GM13976 (cell line): Measurements from ENCODE around the gene ABCG8.

Source experiments
- DNase-seq: peaks from one replicate; pipeline ENCODE4 v3.0.0; 2012; ENCODE audit warnings: low spot score
- in situ Hi-C: fragments of 300-500 bp; cut with MboI; formaldehyde crosslinking; loops from one replicate; pipeline ENCODE4 v1.12.0; 2022; ENCODE audit warnings: low sequenced_read_pairs, mixed read lengths, inconsistent platforms; ENCODE audit not compliant: unreplicated experiment
- TF ChIP-seq, protein P1 (sequence below): IDR thresholded peaks from 2 replicates; pipeline ENCODE4 v1.5.1; 2012; ENCODE audit warnings: borderline replicate concordance, mild to moderate bottlenecking; ENCODE audit not compliant: insufficient read depth; ENCODE audit errors: extremely low read depth, missing control alignments, control extremely low read depth

Gene ABCG8

GRCh38 chr2:43931293-43931692, 92.5 kb downstream of the ABCG8 start:
- TF ChIP-seq, protein P1, sequence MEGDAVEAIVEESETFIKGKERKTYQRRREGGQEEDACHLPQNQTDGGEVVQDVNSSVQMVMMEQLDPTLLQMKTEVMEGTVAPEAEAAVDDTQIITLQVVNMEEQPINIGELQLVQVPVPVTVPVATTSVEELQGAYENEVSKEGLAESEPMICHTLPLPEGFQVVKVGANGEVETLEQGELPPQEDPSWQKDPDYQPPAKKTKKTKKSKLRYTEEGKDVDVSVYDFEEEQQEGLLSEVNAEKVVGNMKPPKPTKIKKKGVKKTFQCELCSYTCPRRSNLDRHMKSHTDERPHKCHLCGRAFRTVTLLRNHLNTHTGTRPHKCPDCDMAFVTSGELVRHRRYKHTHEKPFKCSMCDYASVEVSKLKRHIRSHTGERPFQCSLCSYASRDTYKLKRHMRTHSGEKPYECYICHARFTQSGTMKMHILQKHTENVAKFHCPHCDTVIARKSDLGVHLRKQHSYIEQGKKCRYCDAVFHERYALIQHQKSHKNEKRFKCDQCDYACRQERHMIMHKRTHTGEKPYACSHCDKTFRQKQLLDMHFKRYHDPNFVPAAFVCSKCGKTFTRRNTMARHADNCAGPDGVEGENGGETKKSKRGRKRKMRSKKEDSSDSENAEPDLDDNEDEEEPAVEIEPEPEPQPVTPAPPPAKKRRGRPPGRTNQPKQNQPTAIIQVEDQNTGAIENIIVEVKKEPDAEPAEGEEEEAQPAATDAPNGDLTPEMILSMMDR: no peak
- in situ Hi-C loops: no loop called here
- no peak for DNase-seq
